GM19397 (cell line): Measurements from ENCODE around the gene USP9X.
"Not testable (repeated sequence)": the region's sequence is repeated elsewhere in the genome, so short reads cannot be mapped to it uniquely, and the experiment has no call there.

Experiments used
- ATAC-seq: cut with Tn5 transposase; IDR thresholded peaks from one replicate; pipeline ENCODE4 v1.9.1; 2021; ENCODE audit warnings: mild to moderate bottlenecking, moderate library complexity; ENCODE audit not compliant: unreplicated experiment

Gene USP9X

GRCh38 chrX:41177297-41177696 is 92.1 kb downstream of the USP9X start:
- no peak for ATAC-seq

- no peak for ATAC-seq
Measured at GRCh38 chrX:41178201-41178600, 93.0 kb downstream of the USP9X start.

- ATAC-seq, result no peak
Measured at GRCh38 chrX:41180194-41180908, 95.1 kb downstream of the USP9X start.

GRCh38 chrX:41184312-41184711 is 99.1 kb downstream of the USP9X start:
- ATAC-seq, result no peak

DNA sequence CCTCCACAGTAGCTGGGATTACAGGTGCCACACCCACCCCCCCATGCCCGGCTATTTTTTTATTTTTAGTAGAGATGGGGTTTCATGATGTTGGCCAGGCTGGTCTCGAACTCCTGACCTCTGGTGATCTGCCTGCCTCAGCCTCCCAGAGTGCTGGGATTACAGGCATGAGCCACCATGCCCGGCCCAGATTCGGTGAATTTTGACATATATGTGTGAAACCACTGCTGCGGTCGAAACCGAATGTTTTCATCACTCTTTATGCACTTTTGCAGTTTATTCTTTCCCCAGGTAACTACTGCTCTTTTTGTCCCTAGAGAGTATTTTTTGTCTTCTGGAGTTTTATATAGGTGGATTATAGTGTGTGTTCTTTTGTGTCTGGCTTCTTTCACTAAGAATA is 101.7 kb downstream of the USP9X start:
- ATAC-seq, result not testable (repeated sequence)

DNA sequence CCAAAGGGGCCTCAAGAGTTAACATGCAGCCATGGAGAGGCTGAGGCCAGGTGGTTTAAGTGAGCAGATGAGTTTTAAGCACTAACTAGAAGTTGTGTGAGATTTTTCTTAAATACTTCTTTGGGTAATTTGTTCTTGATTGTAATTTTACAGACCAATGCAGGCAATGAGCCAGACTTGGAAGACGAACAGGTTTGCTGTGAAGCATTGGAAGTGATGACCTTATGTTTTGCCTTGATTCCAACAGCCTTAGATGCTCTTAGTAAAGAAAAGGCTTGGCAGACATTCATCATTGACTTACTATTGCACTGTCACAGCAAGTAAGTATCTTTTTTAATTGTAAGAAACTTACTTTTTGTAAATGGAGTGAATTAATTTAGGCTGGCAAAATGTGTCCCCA is 103.9 kb downstream of the USP9X start:
- no peak for ATAC-seq

- ATAC-seq, result no peak
Measured at GRCh38 chrX:41192880-41193279, 107.6 kb downstream of the USP9X start.

DNA sequence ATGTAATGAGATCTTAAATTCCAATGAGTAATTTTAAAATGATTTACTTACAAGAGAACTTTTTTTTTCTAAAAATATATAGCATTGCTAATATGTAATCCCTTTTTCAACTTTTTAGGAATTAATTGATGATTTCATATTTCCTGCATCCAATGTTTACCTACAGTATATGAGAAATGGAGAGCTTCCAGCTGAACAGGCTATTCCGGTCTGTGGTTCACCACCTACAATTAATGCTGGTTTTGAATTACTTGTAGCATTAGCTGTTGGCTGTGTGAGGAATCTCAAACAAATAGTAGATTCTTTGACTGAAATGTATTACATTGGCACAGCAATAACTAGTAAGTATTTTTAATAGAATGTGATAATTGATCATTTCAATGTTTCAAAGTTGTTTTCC is 113.2 kb downstream of the USP9X start:
- ATAC-seq, result no peak

DNA sequence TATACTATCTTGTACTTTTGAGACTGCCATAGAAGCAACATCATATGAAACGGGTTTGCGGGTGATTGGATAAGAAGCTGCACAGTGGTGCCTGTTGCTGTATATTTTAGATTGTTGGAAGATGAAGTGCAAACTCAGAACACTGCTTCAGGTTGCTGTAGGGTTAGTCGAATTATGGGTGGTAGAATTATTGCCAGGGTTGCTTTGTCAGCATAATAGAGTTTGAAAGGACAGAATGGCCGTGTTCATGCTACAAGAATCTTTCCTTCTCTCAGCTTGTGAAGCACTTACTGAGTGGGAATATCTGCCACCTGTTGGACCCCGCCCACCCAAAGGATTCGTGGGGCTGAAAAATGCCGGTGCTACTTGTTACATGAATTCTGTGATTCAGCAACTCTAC is 115.5 kb downstream of the USP9X start:
- no peak for ATAC-seq

- ATAC-seq, result no peak
Measured at GRCh38 chrX:41209853-41210252, 124.6 kb downstream of the USP9X start.

DNA sequence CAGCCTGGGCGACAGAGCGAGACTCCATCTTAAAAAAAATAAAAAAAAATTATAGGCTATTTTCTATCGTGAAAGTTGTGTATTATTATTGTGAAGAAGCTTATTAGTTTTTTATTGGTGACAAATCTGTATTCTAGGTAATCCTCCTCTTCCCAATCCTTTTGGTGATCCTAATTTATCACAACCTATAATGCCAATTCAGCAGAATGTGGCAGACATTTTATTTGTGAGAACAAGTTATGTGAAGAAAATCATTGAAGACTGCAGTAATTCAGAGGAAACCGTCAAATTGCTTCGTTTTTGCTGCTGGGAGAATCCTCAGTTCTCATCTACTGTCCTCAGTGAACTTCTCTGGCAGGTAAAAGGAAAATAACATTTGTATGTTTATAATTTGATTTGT is 139.4 kb downstream of the USP9X start:
- no peak for ATAC-seq

DNA sequence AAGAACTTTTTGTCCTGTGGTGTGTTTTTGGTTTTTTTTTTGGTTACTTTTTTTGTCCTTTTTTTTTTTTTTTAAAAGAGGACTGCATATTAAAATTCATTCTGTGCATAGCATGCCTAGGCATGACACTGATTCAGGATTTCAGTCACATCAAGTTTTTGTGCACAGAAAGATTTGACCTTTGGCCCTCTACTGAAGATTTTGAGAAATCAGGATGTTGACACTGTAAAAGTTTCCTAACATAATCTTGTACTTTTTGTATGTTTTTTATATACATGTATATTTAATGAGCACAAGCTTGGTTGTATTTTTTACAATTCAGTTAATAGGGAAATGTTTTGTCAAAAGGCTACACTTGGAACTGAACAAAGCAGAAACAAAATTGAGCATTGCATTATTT is 148.7 kb downstream of the USP9X start:
- no peak for ATAC-seq

- ATAC-seq, result not testable (repeated sequence)
Measured at GRCh38 chrX:41234471-41234870, 149.2 kb downstream of the USP9X start.

DNA sequence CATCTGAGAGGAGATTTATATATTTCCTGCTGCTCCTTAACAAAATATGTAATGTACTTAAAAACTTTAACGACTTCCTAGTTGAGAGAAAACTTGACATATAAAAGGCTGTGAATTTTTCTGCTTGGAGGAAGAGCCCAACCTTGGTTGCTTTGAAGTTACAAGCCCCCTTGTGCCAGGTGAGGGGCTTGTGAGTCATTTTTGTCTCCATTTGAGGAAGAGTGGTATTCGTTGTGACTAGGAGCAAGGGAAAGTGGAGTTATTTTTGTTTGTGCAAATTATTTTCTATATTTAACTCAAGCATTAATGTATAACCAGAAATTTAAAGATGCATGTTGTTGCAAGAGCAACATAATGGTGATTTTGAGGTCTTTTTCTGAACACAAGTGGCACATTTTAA is 149.7 kb downstream of the USP9X start:
- ATAC-seq, result no peak

GRCh38 chrX:41236629-41237028 is 151.4 kb downstream of the USP9X start:
- no peak for ATAC-seq

DNA sequence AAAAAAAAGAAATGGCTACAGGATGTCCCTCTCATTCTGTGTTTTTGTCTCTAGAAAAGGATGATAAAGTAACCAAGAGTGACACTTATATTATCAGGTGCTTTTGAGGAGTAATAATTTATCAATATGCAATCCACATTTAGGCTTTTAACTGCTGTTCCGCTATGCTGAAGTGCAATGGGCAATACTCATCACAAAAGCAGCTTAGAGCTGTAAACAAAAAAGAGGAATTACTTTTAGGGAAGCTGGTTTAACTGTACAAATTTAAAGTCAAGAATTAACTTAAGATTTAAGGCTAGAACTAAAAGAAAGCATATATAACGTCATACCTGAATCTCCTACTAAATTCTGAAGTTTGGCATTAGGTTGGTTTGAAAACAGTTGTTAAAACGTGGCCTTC is 155.3 kb downstream of the USP9X start:
- no peak for ATAC-seq

DNA sequence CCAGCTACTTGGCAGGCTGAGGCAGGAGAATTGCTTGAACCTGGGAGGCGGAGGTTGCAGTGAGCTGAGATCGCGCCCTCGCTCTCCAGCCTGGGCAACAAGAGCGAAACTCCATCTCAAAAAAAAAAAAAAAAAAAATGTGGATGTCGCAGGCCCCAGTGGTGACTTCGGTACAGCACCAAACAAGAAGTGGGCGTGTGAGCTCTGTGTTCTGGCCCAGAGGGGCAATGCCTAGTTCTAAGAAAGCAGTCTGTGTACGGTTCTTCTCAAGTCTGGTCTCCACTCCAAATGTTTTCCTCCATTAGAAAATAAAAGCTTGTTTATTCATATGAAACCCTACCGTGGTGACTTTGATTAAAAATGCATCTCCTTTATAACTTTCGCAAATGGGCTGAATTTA is 156.7 kb downstream of the USP9X start:
- ATAC-seq, result no peak

- no peak for ATAC-seq
Measured at GRCh38 chrX:41245641-41246040, 160.4 kb downstream of the USP9X start.

- no peak for ATAC-seq
Measured at GRCh38 chrX:41250867-41251266, 165.6 kb downstream of the USP9X start.

GRCh38 chrX:41257801-41258200 is 172.6 kb downstream of the USP9X start:
- no peak for ATAC-seq

DNA sequence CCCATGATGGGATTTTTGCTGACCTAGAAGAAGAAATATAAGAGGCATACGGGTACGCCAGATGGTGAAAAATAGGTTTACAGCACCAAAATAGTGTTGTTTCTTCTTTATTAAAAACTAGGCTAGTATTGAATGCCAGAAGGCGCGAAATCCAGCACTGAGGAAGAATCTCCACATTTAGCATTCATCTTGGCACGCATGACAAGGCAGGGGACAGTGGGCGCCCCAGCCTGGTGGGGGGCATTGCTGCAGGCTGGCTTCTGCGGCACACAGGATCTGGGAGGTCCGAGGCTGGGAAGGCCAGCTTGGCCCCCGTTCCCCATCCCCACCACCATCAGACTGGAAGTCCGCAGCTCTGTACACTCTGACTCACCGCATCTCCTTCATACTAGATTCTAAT is 173.0 kb downstream of the USP9X start:
- ATAC-seq, result no peak

DNA sequence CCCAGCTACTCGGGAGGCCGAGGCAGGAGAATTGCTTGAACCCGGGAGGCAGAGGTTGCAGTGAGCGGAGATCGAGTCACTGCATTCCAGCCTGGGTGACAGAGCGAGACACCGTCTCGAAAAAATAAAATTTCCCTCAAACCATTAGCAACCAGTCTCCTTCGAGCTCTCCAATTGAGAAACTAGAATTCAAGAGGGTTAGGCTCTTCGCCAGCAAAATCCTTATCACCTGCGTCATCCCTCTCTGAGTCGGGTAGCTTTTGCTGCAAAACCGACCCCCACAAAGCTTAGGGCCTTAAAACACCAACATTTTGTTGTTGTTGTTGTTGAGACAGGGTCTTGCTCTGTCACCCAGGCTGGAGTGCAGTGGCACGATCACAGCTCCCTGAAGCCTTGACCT is 173.6 kb downstream of the USP9X start:
- no peak for ATAC-seq

- ATAC-seq, result no peak
Measured at GRCh38 chrX:41259516-41259915, 174.3 kb downstream of the USP9X start.
